SK-N-SH (cell line): Measurements from ENCODE around the gene BCL11B. TPM values are rescaled to one million over a fixed set of nuclear protein-coding genes. Genes with fewer than 3 reads are reported as not detected.

Source experiments
- CTCF ChIA-PET: fragments of 300-600, 350-600 bp; formaldehyde crosslinking; extraction: SDS; loops from one replicate; lab custom pipeline; 2021; lab: Yijun Ruan, JAX
- POLR2A ChIA-PET: fragments of 350-600 bp; sonication (Branson Sonifier 250); formaldehyde crosslinking; extraction: SDS; loops from one replicate; lab custom pipeline; 2020; ENCODE audit warnings: antibody characterized with exemption, inconsistent platforms; lab: Yijun Ruan, JAX
- DNase-seq: peaks from one replicate; pipeline ENCODE4 v3.0.0; 2012
- H2AFZ ChIP-seq: fragments of 200-600 bp; sonication (generic); 2 replicates; pipeline ENCODE4 v1.8.1; 2016; ENCODE audit warnings: antibody characterized with exemption, mild to moderate bottlenecking, low read depth
- H3F3A ChIP-seq: fragments of 200-600 bp; sonication (generic); replicated peaks from 2 replicates; pipeline ENCODE3; 2016; ENCODE audit warnings: antibody characterized with exemption, mild to moderate bottlenecking; ENCODE audit not compliant: insufficient read depth
- H3K27ac ChIP-seq, 2 experiments: fragments of 200-500 bp in 1 of 2; fragments of 200-600 bp in 1 of 2; sonication (Bioruptor generic) in 1 of 2; sonication (generic), shearing (Covaris generic) in 1 of 2; 2 replicates each; pipeline versions ENCODE4 v1.5.1 to v1.6.1; 2014 to 2016; ENCODE audit warnings: low read depth in 2 of 2, inconsistent platforms in 1 of 2, low read length in 1 of 2, mild to moderate bottlenecking in 1 of 2, mixed read lengths in 1 of 2
- H3K27me3 ChIP-seq: fragments of 200-600 bp; sonication (generic), shearing (Covaris generic); 2 replicates; pipeline ENCODE4 v1.6.1; 2016; ENCODE audit warnings: mixed run types; ENCODE audit not compliant: insufficient read depth
- H3K36me3 ChIP-seq, 2 experiments: fragments of 200-500 bp in 1 of 2; fragments of 200-600 bp in 1 of 2; sonication (Bioruptor generic) in 1 of 2; sonication (generic) in 1 of 2; replicated peaks in 1 of 2; 2 replicates each; pipeline versions ENCODE3 to v1.5.1; 2014 to 2016; ENCODE audit warnings: low read length in 1 of 2, mild to moderate bottlenecking in 1 of 2; ENCODE audit not compliant: insufficient read depth in 2 of 2, control insufficient read depth in 1 of 2
- H3K4me1 ChIP-seq, 2 experiments: fragments of 200-500 bp in 1 of 2; fragments of 200-600 bp in 1 of 2; sonication (Bioruptor generic) in 1 of 2; sonication (generic), shearing (Covaris generic) in 1 of 2; 2 replicates each; pipeline versions ENCODE4 v1.5.1 to v1.6.1; 2014 to 2016; ENCODE audit warnings: low read depth in 1 of 2, low read length in 1 of 2, mixed run types in 1 of 2; ENCODE audit not compliant: insufficient read depth in 2 of 2, control insufficient read depth in 1 of 2
- H3K4me2 ChIP-seq: fragments of 200-600 bp; sonication (generic), shearing (Covaris generic); 2 replicates; pipeline ENCODE4 v1.6.1; 2017; ENCODE audit warnings: mixed run types
- H3K4me3 ChIP-seq, 2 experiments: fragments of 200-500 bp in 1 of 2; fragments of 200-600 bp in 1 of 2; sonication (Bioruptor generic) in 1 of 2; sonication (generic), shearing (Covaris generic) in 1 of 2; 2 replicates each; pipeline versions ENCODE4 v1.5.1 to v1.8.1; 2014 to 2016; ENCODE audit warnings: low read depth in 2 of 2, inconsistent platforms in 1 of 2, low read length in 1 of 2, mild to moderate bottlenecking in 1 of 2, mixed read lengths in 1 of 2, moderate library complexity in 1 of 2
- H3K79me2 ChIP-seq: fragments of 200-600 bp; sonication (generic); 2 replicates; pipeline ENCODE4 v1.8.1; 2017; ENCODE audit warnings: mild to moderate bottlenecking; ENCODE audit not compliant: insufficient read depth
- H3K9ac ChIP-seq: fragments of 200-600 bp; sonication (generic); 2 replicates; pipeline ENCODE4 v1.6.1; 2017; ENCODE audit warnings: mixed run types
- H3K9me2 ChIP-seq: fragments of 200-600 bp; sonication (generic); 2 replicates; pipeline ENCODE4 v1.6.1; 2017; ENCODE audit warnings: mixed run types
- H3K9me3 ChIP-seq: fragments of 200-600 bp; sonication (generic); 2 replicates; pipeline ENCODE4 v1.6.1; 2017; ENCODE audit warnings: mixed run types, mild to moderate bottlenecking, moderate library complexity
- H4K20me1 ChIP-seq: fragments of 200-600 bp; sonication (generic); 2 replicates; pipeline ENCODE4 v1.6.1; 2017; ENCODE audit warnings: mild to moderate bottlenecking, mixed run types; ENCODE audit not compliant: insufficient read depth
- CHD2 ChIP-seq: fragments of 150-350 bp; IDR thresholded peaks from 2 replicates; pipeline ENCODE4 v1.6.1; 2018; ENCODE audit warnings: low read length; ENCODE audit not compliant: partially characterized antibody
- CTCF ChIP-seq: fragments of 200-600 bp; sonication (generic); IDR thresholded peaks from 2 replicates; pipeline ENCODE4 v1.6.1; 2017; ENCODE audit warnings: antibody characterized with exemption, mild to moderate bottlenecking, moderate library complexity
- FOSL2 ChIP-seq: IDR thresholded peaks from 2 replicates; pipeline ENCODE4 v1.4.0; 2012; ENCODE audit warnings: low read depth, mild to moderate bottlenecking, moderate library complexity, borderline replicate concordance
- GATA2 ChIP-seq: sonication (generic); formaldehyde crosslinking; IDR thresholded peaks from 2 replicates; pipeline ENCODE4 v1.5.0; 2020; ENCODE audit warnings: mild to moderate bottlenecking, missing genetic modification reagents
- NRF1 ChIP-seq: IDR thresholded peaks from 2 replicates; pipeline ENCODE4 v1.6.1; 2012; ENCODE audit warnings: low read depth, mild to moderate bottlenecking, low read length
- PBX3 ChIP-seq: IDR thresholded peaks from 2 replicates; pipeline ENCODE4; 2012
- POLR2AphosphoS5 ChIP-seq: IDR thresholded peaks from 2 replicates; pipeline ENCODE4 v1.6.1; 2012; ENCODE audit warnings: low read depth, low read length
- RAD21 ChIP-seq: IDR thresholded peaks from 2 replicates; pipeline ENCODE4 v1.6.1; 2012; ENCODE audit warnings: mild to moderate bottlenecking, low read length
- SIN3A ChIP-seq: IDR thresholded peaks from 2 replicates; pipeline ENCODE4 v1.6.1; 2012; ENCODE audit warnings: low read depth, mild to moderate bottlenecking, low read length, moderate library complexity, borderline replicate concordance
- SMC3 ChIP-seq: IDR thresholded peaks from 2 replicates; pipeline ENCODE4 v1.6.1; 2012; ENCODE audit warnings: low read depth, low read length, improper control_type of control experiment
- TAF1 ChIP-seq: IDR thresholded peaks from 2 replicates; pipeline ENCODE4 v1.6.1; 2012; ENCODE audit warnings: low read depth, mild to moderate bottlenecking, low read length, moderate library complexity, borderline replicate concordance
- USF1 ChIP-seq: IDR thresholded peaks from 2 replicates; pipeline ENCODE4 v1.4.0; 2012; ENCODE audit warnings: low read depth, borderline replicate concordance
- YY1 ChIP-seq: IDR thresholded peaks from 2 replicates; pipeline ENCODE4 v1.4.0; 2012; ENCODE audit warnings: low read depth, mild to moderate bottlenecking
- WGBS: methylation state at CpG from one replicate; pipeline ENCODE4 v1.1.6; 2017; ENCODE audit warnings: low lambda C conversion rate; 5-methylcytosine and 5-hydroxymethylcytosine counted together
- polyA plus RNA-seq, 3 experiments: library from polyadenylated mRNA; depleted of rRNA; stranded (reverse); fragments of >200 nt; gene quantifications; 2 replicates each; pipeline ENCODE4 v1.2.3, GENCODE V29; 2012

The BCL11B gene
- polyA plus RNA-seq, 1 of the 3 experiments (the other 2 are of a cell fraction) = not detected

- TF ChIP-seq GATA2 (no peak), POLR2AphosphoS5 (no peak), USF1 (no peak)
Measured at GRCh38 chr14:99321236-99321925, 49.4 kb upstream of the BCL11B start (continued).

- no peak overlapping the region for H3K4me3 ChIP-seq
- no peaks in the 10 kb centered on the region for H4K20me1 ChIP-seq
- no peak overlapping the region for H2AFZ ChIP-seq
- no peak overlapping the region for H3K27ac ChIP-seq
- H3F3A ChIP-seq = no peaks in the 10 kb centered on the region
- no peak overlapping the region for H3K4me2 ChIP-seq
- no peaks in the 10 kb centered on the region for H3K9me3 ChIP-seq
- peaks cover 29% of the 10 kb centered on the region for H3K27me3 ChIP-seq
- H3K9me2 ChIP-seq = no peaks in the 10 kb centered on the region
- H3K9ac ChIP-seq = no peak overlapping the region
- TF ChIP-seq CHD2 (no peak), PBX3 (no peak), SMC3 (no peak), YY1 (no peak), FOSL2 (no peak), SIN3A (no peak), TAF1 (no peak)
- TF ChIP-seq, all 33 proteins: peak for 0
- no peaks in the 10 kb centered on the region; a peak in 1 of 4 replicates for H3K4me1 ChIP-seq
- no peaks in the 10 kb centered on the region for H3K79me2 ChIP-seq
- ChIA-PET CTCF (interaction anchor here (1.0 to 2.5 kb wide), 16 partner anchors 9 to 103 kb away, joined by 3 to 37 read pairs (median 5); no protein-coding TSS in a partner anchor), POLR2A (no interaction called here)
- 55% methylated on average over 4 of the region's 27 CpGs for WGBS
- no peak for DNase-seq
- H3K36me3 ChIP-seq = no peaks in the 10 kb centered on the region
Measured at GRCh38 chr14:99320621-99321235, 48.7 kb upstream of the BCL11B start.

- Histone ChIP-seq H3K27ac (no peak overlapping the region), H3K4me2 (no peak overlapping the region), H3K4me3 (peak overlapping the region in 1 of 2 experiments; percentile 39; a peak in 1 of 4 replicates), H3K4me1 (no peaks in the 10 kb centered on the region; a peak in 1 of 4 replicates), H3K27me3 (peaks cover 28% of the 10 kb centered on the region), H3K9me2 (no peaks in the 10 kb centered on the region), H4K20me1 (no peaks in the 10 kb centered on the region), H3K9ac (no peak overlapping the region), H3K36me3 (no peaks in the 10 kb centered on the region), H3K9me3 (no peaks in the 10 kb centered on the region), H3F3A (no peaks in the 10 kb centered on the region), H3K79me2 (no peaks in the 10 kb centered on the region), H2AFZ (no peak overlapping the region)
- TF ChIP-seq CTCF (peak; percentile 78), SMC3 (peak; percentile 60), RAD21 (peak; percentile 48), NRF1 (no peak)
- peak; percentile 84 for DNase-seq
- CTCF ChIA-PET = interaction anchor here (0.5 to 2.5 kb wide), 25 partner anchors 9 to 178 kb away, joined by 3 to 37 read pairs (median 4); no protein-coding TSS in a partner anchor
- POLR2A ChIA-PET = no interaction called here
- 22% methylated on average over 9 of the region's 23 CpGs for WGBS
Measured at GRCh38 chr14:99320105-99320572, 48.1 kb upstream of the BCL11B start.
